ENCODE measurements around the gene MTUS2.

MTUS2 gene

DNA sequence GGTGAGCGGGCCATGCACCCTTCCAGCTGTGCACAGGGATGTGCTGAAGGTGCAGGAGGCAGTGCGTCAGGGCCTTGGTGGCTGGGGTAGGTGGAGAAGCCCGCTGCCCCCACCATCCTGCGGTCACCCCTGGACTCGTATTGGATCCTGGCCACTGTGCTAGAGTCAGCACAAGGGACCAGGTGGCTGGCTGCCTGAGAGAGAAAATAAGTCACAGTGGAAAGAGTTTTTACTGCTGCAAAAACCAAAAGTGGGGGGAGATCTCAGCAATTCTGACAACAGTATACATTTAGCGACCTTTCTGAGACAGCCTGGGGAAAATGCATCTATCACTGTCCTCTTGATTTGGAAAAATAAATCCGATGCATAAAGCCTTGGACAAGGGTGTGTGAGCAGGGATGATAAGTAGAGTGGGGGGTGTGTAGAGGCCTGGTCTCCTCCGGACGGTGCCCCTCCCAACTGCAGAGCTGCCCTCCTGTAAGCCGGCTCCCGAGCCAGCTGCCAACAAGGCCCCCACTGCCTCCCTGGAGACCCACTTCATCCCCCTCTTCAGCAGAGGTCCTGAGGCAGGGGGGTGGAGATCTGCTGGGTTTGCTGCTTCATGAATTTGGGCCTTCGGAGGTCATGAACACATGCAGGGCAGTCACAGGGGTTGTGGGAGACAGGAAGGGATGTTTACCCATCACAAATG, 691.1 kb downstream of the MTUS2 start:
- CTCF ChIA-PET = interaction anchor here (0.9 to 9.3 kb wide), 2 partner anchors 261 to 603 kb away, joined by 3 to 112 read pairs; no protein-coding TSS in a partner anchor

DNA sequence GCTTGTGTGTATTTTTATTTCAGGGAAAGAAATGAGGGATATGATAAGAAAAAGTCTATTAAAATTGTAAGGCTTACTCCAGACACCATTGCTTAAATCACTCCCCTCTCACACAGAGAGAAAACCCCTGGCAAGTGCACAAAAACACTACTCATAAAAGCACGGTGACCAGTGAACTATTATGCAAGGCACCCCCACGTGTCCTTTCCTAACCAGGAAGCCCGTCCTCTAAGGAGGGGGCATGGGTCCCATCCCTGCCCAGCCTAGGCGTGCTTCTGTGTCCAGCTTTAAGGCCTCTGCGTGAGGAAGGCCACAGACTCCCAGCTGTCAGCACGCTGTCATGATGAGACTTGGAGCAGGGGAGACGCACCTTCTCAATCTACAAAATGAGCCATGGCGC, 691.8 kb downstream of the MTUS2 start:
- no peak for DNase-seq (ENCODE audit: extremely low spot score)
- ChIA-PET CTCF (interaction anchor here (9.3 kb wide), 1 partner anchor 602 kb away, joined by 112 read pairs; no protein-coding TSS in a partner anchor), POLR2A (no interaction called here)
- TF ChIP-seq CTCF (IDR thresholded peaks at IDR 0.05; ENCODE audit: control extremely low read depth, extremely low read depth, low read depth, missing control alignments) = no peak

More for the DNA sequence above, 691.1 kb downstream of the MTUS2 start:
- POLR2A ChIA-PET = no interaction called here
- no peak for DNase-seq (ENCODE audit: extremely low spot score)
- no peak for TF ChIP-seq CTCF (IDR thresholded peaks at IDR 0.05; ENCODE audit: control extremely low read depth, extremely low read depth, low read depth, missing control alignments)

- TF ChIP-seq CTCF (IDR thresholded peaks at IDR 0.05; ENCODE audit: control extremely low read depth, extremely low read depth, low read depth, missing control alignments) = no peak
- CTCF ChIA-PET = interaction anchor here (0.7 to 1.8 kb wide), 3 partner anchors 11 to 194 kb away, joined by 3 to 7 read pairs (median 4); no protein-coding TSS in a partner anchor
- POLR2A ChIA-PET = no interaction called here
Measured at GRCh38 chr13:29513002-29513980, 693.2 kb downstream of the MTUS2 start.

DNA sequence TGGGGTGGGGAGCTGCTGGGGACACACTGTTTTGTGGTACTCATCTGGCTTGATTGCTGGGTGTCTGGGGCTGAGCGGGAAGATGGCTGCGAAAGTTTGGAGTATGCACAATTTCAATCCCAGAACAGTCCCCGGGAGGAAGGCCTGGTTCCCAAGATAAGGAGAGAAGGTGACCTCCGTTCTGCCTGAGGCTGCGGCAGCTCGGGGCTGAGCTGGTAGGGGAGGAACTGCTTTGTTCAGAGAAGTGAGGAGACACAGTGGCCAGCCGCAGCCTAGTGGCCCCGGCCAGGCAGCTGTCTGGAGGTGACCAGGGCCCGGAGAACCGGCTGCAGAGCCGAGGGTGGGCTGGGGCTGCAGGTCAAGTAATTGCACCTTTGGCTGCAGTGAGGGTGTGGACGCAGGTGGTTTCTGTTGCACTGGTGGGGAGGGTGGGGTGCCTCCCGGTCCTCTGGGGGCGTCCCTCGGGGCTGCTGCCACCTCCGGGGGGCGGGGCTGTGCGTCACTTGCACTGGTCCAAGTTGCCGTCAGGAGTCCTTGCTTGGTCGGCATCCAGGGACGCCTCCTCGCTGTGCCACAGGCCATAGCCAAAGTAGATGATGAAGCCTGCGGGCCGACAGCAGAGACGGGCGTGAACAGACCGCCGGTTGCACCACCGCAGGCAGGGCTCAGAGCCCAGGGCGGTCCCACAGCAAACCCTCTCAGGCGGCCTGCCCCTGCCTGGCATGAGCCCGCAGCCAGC, 694.0 kb downstream of the MTUS2 start:
- POLR2A ChIA-PET = no interaction called here
- no peak for TF ChIP-seq CTCF (IDR thresholded peaks at IDR 0.05; ENCODE audit: control extremely low read depth, extremely low read depth, low read depth, missing control alignments)
- CTCF ChIA-PET = interaction anchor here (0.7 to 1.8 kb wide), 4 partner anchors 11 to 598 kb away, joined by 3 to 7 read pairs (median 4); no protein-coding TSS in a partner anchor
- DNase-seq (ENCODE audit: extremely low spot score) = no peak

More at GRCh38 chr13:29513002-29513980, 693.2 kb downstream of the MTUS2 start:
- DNase-seq (ENCODE audit: extremely low spot score) = no peak

DNA sequence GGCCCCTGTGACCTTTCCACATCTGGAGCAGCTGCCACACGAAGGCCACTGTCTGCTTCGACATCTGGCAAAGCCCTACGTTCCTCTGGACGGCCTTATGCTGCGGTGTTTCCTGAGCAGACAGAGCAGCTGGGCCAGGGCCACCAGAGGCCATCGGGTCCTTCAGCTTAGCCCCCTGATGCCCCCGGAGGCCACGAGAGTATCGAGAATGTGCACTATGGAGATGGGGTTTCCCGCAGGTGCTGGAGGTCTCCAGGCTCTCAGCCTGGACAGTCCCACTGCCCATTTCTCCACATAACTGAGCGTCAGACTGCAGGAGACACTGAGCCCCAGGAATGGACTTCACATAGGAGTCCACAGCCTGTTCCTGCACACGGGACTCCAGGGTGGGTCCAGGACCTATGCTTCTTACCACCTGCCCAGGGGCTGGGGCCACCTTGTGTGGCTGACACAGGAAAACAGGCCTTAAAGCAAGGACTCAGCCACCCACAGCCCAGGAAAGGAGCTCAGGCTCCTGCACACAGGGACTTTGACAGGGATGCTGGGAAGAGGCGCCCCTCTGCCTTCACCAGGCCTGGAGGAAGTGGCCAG, 694.7 kb downstream of the MTUS2 start:
- TF ChIP-seq CTCF (IDR thresholded peaks at IDR 0.05; ENCODE audit: control extremely low read depth, extremely low read depth, low read depth, missing control alignments) = no peak
- DNase-seq (ENCODE audit: extremely low spot score) = no peak
- POLR2A ChIA-PET = no interaction called here
- CTCF ChIA-PET = interaction anchor here (1.1 kb wide), 1 partner anchor 597 kb away, joined by 3 read pairs; no protein-coding TSS in a partner anchor

Measured in GM10248 (cell line).